ENCODE measurements around the gene CA11.

The CA11 gene

DNA sequence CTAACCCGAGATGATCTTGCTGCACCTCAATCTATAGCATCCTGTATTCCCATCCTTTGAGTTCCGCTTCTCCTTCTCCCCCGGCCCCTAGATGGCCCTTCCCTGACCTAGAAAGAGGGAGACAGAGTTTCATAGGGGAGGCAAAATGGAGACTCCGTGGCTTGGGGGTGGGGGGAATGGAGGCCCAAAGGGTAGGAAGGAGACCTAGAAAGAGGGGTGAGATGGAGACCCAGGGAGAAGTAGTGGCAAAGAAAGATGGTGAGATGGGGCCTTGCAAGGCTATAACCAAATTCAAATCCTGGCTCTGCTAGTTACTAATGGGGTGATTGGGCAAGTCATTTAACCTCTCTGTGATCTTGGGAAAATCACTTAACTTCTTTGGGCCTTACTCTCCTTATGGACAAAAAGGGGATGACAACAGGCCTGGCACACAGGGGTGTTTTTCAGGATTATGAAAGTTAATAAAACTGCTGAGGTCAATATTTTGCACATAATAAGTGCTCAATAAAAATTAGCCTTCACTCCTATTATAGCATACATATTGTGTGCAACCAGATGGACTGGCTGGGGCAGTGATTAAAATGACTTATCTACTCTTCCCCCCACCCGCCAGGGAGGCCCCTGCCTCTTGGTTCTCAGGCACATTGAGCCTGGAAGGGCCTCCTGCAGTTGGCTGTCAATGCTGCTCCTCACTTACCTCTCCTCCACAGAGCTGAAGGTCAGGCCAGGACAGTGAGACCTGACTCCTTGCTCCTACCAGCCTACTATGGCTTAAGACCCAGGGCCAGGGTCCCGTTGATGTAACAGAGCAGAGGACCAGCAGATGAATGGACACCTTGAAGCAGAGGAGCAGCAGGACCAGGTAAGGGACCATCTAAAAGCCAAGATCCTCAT is 26.0 kb downstream of the CA11 start:
- Histone ChIP-seq H3K4me3 (replicated peaks; ENCODE audit: low read depth, low read length) (peak overlapping the region; percentile 77), H3K36me3 (ENCODE audit: control insufficient read depth, insufficient read depth, low read length) (peaks cover 28% of the 10 kb centered on the region), H3K27me3 (replicated peaks; ENCODE audit: control insufficient read depth, insufficient read depth, low read length) (no peaks in the 10 kb centered on the region)
- DNase-seq (ENCODE audit: extremely low read depth, insufficient read length): no peak
- TF ChIP-seq, protein P1, sequence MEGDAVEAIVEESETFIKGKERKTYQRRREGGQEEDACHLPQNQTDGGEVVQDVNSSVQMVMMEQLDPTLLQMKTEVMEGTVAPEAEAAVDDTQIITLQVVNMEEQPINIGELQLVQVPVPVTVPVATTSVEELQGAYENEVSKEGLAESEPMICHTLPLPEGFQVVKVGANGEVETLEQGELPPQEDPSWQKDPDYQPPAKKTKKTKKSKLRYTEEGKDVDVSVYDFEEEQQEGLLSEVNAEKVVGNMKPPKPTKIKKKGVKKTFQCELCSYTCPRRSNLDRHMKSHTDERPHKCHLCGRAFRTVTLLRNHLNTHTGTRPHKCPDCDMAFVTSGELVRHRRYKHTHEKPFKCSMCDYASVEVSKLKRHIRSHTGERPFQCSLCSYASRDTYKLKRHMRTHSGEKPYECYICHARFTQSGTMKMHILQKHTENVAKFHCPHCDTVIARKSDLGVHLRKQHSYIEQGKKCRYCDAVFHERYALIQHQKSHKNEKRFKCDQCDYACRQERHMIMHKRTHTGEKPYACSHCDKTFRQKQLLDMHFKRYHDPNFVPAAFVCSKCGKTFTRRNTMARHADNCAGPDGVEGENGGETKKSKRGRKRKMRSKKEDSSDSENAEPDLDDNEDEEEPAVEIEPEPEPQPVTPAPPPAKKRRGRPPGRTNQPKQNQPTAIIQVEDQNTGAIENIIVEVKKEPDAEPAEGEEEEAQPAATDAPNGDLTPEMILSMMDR (IDR thresholded peaks at IDR 0.05; ENCODE audit: insufficient read depth, low read length, poor library complexity, severe bottlenecking): no peak

- peak within 1 kb of the TSS; percentile 77 for H3K4me3 ChIP-seq (replicated peaks; ENCODE audit: low read depth, low read length)
- TF ChIP-seq, protein P1 (IDR thresholded peaks at IDR 0.05; ENCODE audit: insufficient read depth, low read length, poor library complexity, severe bottlenecking): peak; percentile 8
- H3K27me3 ChIP-seq (replicated peaks; ENCODE audit: control insufficient read depth, insufficient read depth, low read length): no peaks in the 10 kb centered on the region
- DNase-seq (ENCODE audit: extremely low read depth, insufficient read length): peak; percentile 100
- H3K36me3 ChIP-seq (ENCODE audit: control insufficient read depth, insufficient read depth, low read length): peaks cover 33% of the 10 kb centered on the region
Measured at GRCh38 chr19:48618916-48619691, 26.9 kb downstream of the CA11 start, which contains the start of the genes RPL18 and SPHK2. Gene RPL18 (minus strand): TSS chr19:48619178. CDS start chr19:48619143, 35 bp downstream. Gene SPHK2 (plus strand): TSS chr19:48619506. CDS start chr19:48620515, 1,009 bp downstream.

DNA sequence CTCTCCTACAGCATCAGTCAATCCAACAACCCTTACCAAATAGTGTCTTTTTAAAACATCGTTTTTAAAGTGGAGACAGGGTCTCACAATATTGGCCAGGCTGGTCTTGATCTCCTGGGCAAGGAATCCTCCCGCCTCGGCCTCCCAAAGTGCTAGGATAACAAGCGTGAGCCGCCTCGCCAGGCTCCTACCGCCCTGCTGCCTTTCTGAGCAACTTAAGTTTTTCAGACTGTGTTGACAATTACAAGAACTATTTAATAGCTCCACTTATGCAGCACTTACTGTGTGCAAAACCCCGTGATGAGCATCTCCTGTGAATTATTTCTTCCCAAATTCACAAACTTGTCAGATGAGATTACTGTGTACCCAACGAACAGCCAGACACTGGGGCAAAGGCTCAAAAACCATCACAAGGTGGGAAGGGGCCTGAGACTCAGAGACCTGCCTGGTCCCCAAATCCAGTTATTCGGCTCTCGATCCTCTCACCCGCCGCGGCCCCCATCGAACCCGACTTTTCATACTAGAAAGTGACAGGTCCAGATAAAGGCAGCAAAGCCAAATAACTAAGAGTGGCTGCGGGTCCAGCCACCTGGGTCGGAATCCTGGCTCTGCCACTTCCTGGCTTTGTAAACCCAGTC is 27.6 kb downstream of the CA11 start:
- H3K36me3 ChIP-seq (ENCODE audit: control insufficient read depth, insufficient read depth, low read length): peaks cover 35% of the 10 kb centered on the region
- DNase-seq (ENCODE audit: extremely low read depth, insufficient read length): no peak
- H3K27me3 ChIP-seq (replicated peaks; ENCODE audit: control insufficient read depth, insufficient read depth, low read length): no peaks in the 10 kb centered on the region
- H3K4me3 ChIP-seq (replicated peaks; ENCODE audit: low read depth, low read length): peak overlapping the region; percentile 77
- TF ChIP-seq, protein P1 (IDR thresholded peaks at IDR 0.05; ENCODE audit: insufficient read depth, low read length, poor library complexity, severe bottlenecking): no peak

- peak overlapping the region; percentile 77 for H3K4me3 ChIP-seq (replicated peaks; ENCODE audit: low read depth, low read length)
- H3K36me3 ChIP-seq (ENCODE audit: control insufficient read depth, insufficient read depth, low read length): peaks cover 35% of the 10 kb centered on the region
- TF ChIP-seq, protein P1 (IDR thresholded peaks at IDR 0.05; ENCODE audit: insufficient read depth, low read length, poor library complexity, severe bottlenecking): no peak
- H3K27me3 ChIP-seq (replicated peaks; ENCODE audit: control insufficient read depth, insufficient read depth, low read length): no peaks in the 10 kb centered on the region
- DNase-seq (ENCODE audit: extremely low read depth, insufficient read length): no peak
Measured at GRCh38 chr19:48617146-48617937, 28.6 kb downstream of the CA11 start.

- Histone ChIP-seq H3K4me3 (replicated peaks; ENCODE audit: low read depth, low read length) (peak overlapping the region; percentile 77), H3K27me3 (replicated peaks; ENCODE audit: control insufficient read depth, insufficient read depth, low read length) (no peaks in the 10 kb centered on the region), H3K36me3 (ENCODE audit: control insufficient read depth, insufficient read depth, low read length) (peaks cover 35% of the 10 kb centered on the region)
- no peak for DNase-seq (ENCODE audit: extremely low read depth, insufficient read length)
- TF ChIP-seq, protein P1 (IDR thresholded peaks at IDR 0.05; ENCODE audit: insufficient read depth, low read length, poor library complexity, severe bottlenecking): no peak
Measured at GRCh38 chr19:48616491-48617056, 29.4 kb downstream of the CA11 start.
